Tibial artery (tissue), 4 donors: ENCODE measurements around the gene TRAF1.

Experiments used
- DNase-seq, 2 donors: peaks; one replicate each; pipeline ENCODE4 v3.0.0-alpha.2; 2019
- H3K27ac ChIP-seq, 2 donors: fragments of 200-600 bp; sonication (generic) in 1 of 2; 1 replicate in 1 of 2; 2 replicates in 1 of 2; pipeline ENCODE4 v1.5.1; 2018 to 2019; ENCODE audit warnings: mild to moderate bottlenecking in 1 of 2
- H3K27me3 ChIP-seq, 2 donors: fragments of 200-600 bp; sonication (generic) in 1 of 2; one replicate each; pipeline versions ENCODE4 v1.5.1 to v1.6.0; 2016 to 2019
- H3K36me3 ChIP-seq, 3 donors: fragments of 200-600 bp; sonication (generic) in 2 of 3; one replicate each; pipeline ENCODE4 v1.5.1; 2016 to 2019; ENCODE audit warnings: mild to moderate bottlenecking in 2 of 3
- H3K4me1 ChIP-seq, 4 donors: fragments of 200-600 bp; sonication (generic) in 2 of 4; 1 replicate in 3 of 4; 2 replicates in 1 of 4; pipeline ENCODE4 v1.5.1; 2016 to 2019
- H3K4me3 ChIP-seq, 2 donors: fragments of 200-600 bp; sonication (generic) in 1 of 2; 1 replicate in 1 of 2; 2 replicates in 1 of 2; pipeline ENCODE4 v1.5.1; 2018 to 2019; ENCODE audit warnings: mild to moderate bottlenecking in 2 of 2
- H3K9me3 ChIP-seq, 3 donors: fragments of 200-600 bp; sonication (generic) in 1 of 3; one replicate each; pipeline ENCODE4 v1.5.1; 2016 to 2019
- intact Hi-C: fragments of 100-400 bp; cut with DNase I; formaldehyde crosslinking; loops from one replicate; pipeline ENCODE4 v1.15.0; 2023; ENCODE audit warnings: low total_unique reads
- TF ChIP-seq, protein P1 (sequence below), 2 experiments: fragments of 200-600 bp in 1 of 2; fragments of 450-650 bp in 1 of 2; IDR thresholded peaks; one replicate each; pipeline ENCODE4 v1.5.1; 2017 to 2019; ENCODE audit warnings: antibody characterized with exemption in 2 of 2, mild to moderate bottlenecking in 1 of 2, moderate library complexity in 1 of 2

The TRAF1 gene

DNA sequence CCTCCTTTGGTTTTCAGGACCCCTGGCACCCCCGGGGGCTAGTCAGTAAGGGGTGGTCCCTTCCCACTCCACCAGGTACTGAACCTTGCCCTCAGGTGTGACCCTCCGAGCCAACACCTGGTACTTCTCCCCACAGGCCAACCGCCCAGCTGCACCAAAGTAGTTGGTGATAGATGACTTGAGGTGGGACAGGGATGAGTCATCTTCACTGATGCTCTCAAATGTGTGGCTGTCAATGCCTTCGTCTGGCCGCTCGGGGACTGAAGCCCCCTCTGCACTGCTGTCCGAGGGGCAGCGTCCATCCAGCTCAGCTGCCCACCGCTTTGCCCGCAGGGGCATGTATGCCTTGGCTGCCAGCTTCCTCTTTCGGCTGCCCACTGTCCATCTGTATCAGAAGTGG is 68.7 kb downstream of the TRAF1 start:
- Histone ChIP-seq H3K4me3 (no peak overlapping the region), H3K27me3 (no peaks in the 10 kb centered on the region), H3K27ac (no peak overlapping the region), H3K4me1 (no peaks in the 10 kb centered on the region), H3K9me3 (no peaks in the 10 kb centered on the region), H3K36me3 (peaks cover 44 to 83% (median 59%) of the 10 kb centered on the region in 3 donors)
- intact Hi-C loops, result no loop called here
- TF ChIP-seq, protein P1, sequence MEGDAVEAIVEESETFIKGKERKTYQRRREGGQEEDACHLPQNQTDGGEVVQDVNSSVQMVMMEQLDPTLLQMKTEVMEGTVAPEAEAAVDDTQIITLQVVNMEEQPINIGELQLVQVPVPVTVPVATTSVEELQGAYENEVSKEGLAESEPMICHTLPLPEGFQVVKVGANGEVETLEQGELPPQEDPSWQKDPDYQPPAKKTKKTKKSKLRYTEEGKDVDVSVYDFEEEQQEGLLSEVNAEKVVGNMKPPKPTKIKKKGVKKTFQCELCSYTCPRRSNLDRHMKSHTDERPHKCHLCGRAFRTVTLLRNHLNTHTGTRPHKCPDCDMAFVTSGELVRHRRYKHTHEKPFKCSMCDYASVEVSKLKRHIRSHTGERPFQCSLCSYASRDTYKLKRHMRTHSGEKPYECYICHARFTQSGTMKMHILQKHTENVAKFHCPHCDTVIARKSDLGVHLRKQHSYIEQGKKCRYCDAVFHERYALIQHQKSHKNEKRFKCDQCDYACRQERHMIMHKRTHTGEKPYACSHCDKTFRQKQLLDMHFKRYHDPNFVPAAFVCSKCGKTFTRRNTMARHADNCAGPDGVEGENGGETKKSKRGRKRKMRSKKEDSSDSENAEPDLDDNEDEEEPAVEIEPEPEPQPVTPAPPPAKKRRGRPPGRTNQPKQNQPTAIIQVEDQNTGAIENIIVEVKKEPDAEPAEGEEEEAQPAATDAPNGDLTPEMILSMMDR (IDR thresholded peaks at IDR 0.05), result no peak
- no peak for DNase-seq

- TF ChIP-seq, protein P1 (IDR thresholded peaks at IDR 0.05), result no peak
- intact Hi-C loops, result no loop called here
- no peaks in the 10 kb centered on the region for H3K9me3 ChIP-seq
- H3K4me3 ChIP-seq, result no peak overlapping the region
- no peaks in the 10 kb centered on the region for H3K27me3 ChIP-seq
- H3K4me1 ChIP-seq, result no peaks in the 10 kb centered on the region
- no peak overlapping the region for H3K27ac ChIP-seq
- peaks cover 40 to 79% (median 56%) of the 10 kb centered on the region in 3 donors for H3K36me3 ChIP-seq
- DNase-seq, result no peak
These were observed 69.1 kb downstream of the TRAF1 start for GRCh38 chr9:120857481-120857880.

DNA sequence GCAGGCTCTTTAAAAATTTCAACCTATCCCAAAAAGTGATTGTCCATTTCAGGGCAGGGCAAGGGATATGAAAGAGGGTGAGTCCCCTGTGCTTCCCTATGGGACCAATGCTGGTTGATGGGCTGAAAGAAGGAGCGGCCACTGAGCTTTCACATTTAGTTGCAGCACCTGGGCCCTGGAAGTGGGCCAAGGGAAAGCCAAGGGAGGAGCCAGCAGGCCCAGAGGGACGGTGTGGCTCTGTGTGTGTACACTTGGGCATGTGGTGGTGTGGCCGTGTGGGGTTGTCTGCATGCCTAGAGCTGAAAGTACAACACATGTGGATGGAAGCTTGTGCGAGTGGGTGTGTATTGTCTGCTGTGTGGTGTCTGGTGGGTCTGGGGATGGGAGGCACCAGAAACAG is 69.9 kb downstream of the TRAF1 start:
- DNase-seq, result no peak
- H3K4me1 ChIP-seq, result no peaks in the 10 kb centered on the region
- TF ChIP-seq, protein P1 (IDR thresholded peaks at IDR 0.05), result no peak
- no peaks in the 10 kb centered on the region for H3K27me3 ChIP-seq
- peaks cover 36 to 75% (median 50%) of the 10 kb centered on the region in 3 donors for H3K36me3 ChIP-seq
- no peak overlapping the region for H3K27ac ChIP-seq
- H3K4me3 ChIP-seq, result no peak overlapping the region
- no peaks in the 10 kb centered on the region for H3K9me3 ChIP-seq
- intact Hi-C loops, result no loop called here

- H3K4me1 ChIP-seq, result no peaks in the 10 kb centered on the region
- TF ChIP-seq, protein P1 (IDR thresholded peaks at IDR 0.05), result no peak
- H3K9me3 ChIP-seq, result no peaks in the 10 kb centered on the region
- peak overlapping the region in 1 of 2 donors; percentile 13 for H3K27ac ChIP-seq
- peaks cover 31 to 75% (median 50%) of the 10 kb centered on the region in 3 donors for H3K36me3 ChIP-seq
- H3K27me3 ChIP-seq, result no peaks in the 10 kb centered on the region
- H3K4me3 ChIP-seq, result no peak overlapping the region
- intact Hi-C loops, result no loop called here
- DNase-seq, result no peak
These were observed 70.5 kb downstream of the TRAF1 start for GRCh38 chr9:120855827-120856670.

DNA sequence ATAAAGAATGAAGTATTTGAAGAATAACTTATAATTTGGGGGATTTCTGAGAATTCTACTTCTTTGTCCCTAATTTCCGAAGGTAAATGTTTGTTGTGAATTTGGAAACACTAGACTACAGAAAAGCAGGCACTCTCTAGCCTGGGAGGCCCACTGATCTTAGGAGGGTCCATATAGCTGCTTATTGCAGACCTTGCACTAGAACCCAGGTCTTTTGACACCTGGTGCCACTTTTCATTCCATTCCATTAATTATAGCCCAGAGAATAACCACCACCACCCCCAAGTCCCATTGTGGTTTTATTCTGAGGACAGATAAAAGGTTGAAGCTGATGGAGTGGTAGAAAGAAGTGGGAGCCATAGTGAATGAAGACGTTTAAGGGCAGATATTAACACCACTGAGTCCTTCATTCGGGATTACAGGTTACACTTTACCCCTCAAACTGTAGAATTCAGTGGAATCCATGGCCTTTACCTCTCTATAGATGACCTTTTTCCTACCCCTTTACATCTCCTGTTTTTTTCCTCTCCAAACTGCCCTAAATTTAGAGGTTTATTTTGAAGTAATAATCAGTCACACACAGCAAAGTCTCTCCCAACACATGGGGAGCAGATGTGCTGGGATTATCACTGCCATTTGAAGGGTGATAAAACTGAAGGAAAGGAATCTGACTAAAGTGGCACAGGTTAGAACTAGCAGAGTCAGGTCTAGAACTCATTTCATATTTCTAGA is 71.8 kb downstream of the TRAF1 start:
- intact Hi-C loops, result no loop called here
- no peak for DNase-seq
- H3K36me3 ChIP-seq, result peaks cover 18 to 64% (median 38%) of the 10 kb centered on the region in 3 donors
- TF ChIP-seq, protein P1 (IDR thresholded peaks at IDR 0.05), result no peak
- no peaks in the 10 kb centered on the region for H3K27me3 ChIP-seq
- no peak overlapping the region for H3K4me3 ChIP-seq
- no peaks in the 10 kb centered on the region for H3K9me3 ChIP-seq
- H3K4me1 ChIP-seq, result no peaks in the 10 kb centered on the region
- no peak overlapping the region for H3K27ac ChIP-seq
